Measurements from ENCODE around the gene PRDM16. TPM values are rescaled to one million over a fixed set of nuclear protein-coding genes. Genes with fewer than 3 reads are reported as not detected.
A peak's percentile ranks its signal among the peaks of the same experiment; 100 is the strongest.

PRDM16 gene
- total and polyA plus RNA-seq, 2 of the 13 experiments (the other 11 are each of a cell fraction or from before 2014, with no cell fraction given) = 0.15 to 0.81 TPM

GRCh38 chr1:3197781-3198316 lies 128.8 kb downstream of the PRDM16 start (continued):
- TF ChIP-seq ZNF703 (CRISPR knock-in tag; IDR thresholded peaks at IDR 0.05; ENCODE audit: borderline replicate concordance) = 0 out of 2 replicates have a peak, but pooled peaks have one; percentile 80
- TF ChIP-seq REPIN1 (CRISPR knock-in tag; IDR thresholded peaks at IDR 0.05; ENCODE audit: borderline replicate concordance, low read depth) = peak; percentile 81
- no peak for TF ChIP-seq SYNCRIP (IDR thresholded peaks at IDR 0.05; ENCODE audit: insufficient read depth, low read depth, low read length)
- TF ChIP-seq ATF7-NPFF (CRISPR knock-in tag; IDR thresholded peaks at IDR 0.05; ENCODE audit: low read depth) = 0 out of 2 replicates have a peak, but pooled peaks have one; percentile 55
- 0 out of 2 replicates have a peak, but pooled peaks have one; percentile 38 for TF ChIP-seq ZMYM2 (CRISPR knock-in tag; IDR thresholded peaks at IDR 0.05)
- TF ChIP-seq PRDM10 (CRISPR knock-in tag; IDR thresholded peaks at IDR 0.05; ENCODE audit: low read depth) = no peak
- no peak for TF ChIP-seq BRD4 (CRISPR knock-in tag; IDR thresholded peaks at IDR 0.05)
- no peak for TF ChIP-seq TP53 (CRISPR knock-in tag; conservative IDR thresholded peaks at IDR 0.05)
- TF ChIP-seq XBP1 (CRISPR knock-in tag; IDR thresholded peaks at IDR 0.05) = no peak
- TF ChIP-seq CEBPZ (IDR thresholded peaks at IDR 0.05; ENCODE audit: low read length) = no peak
- TF ChIP-seq HHEX (CRISPR knock-in tag; IDR thresholded peaks at IDR 0.05) = no peak
- TF ChIP-seq ZNF800 (CRISPR knock-in tag; IDR thresholded peaks at IDR 0.05) = no peak
- no peak for TF ChIP-seq IKZF4 (CRISPR knock-in tag; IDR thresholded peaks at IDR 0.05; ENCODE audit: borderline replicate concordance, low read depth, not compliant biosample characterization)
- TF ChIP-seq SRSF1 (optimal IDR thresholded peaks at IDR 0.05; ENCODE audit: low read depth, low read length) = no peak
- no peak for TF ChIP-seq KMT2A (CRISPR knock-in tag; IDR thresholded peaks at IDR 0.05)
- TF ChIP-seq KDM6A (CRISPR knock-in tag; IDR thresholded peaks at IDR 0.05; ENCODE audit: low read depth) = no peak
- TF ChIP-seq ZNF343 (CRISPR knock-in tag; IDR thresholded peaks at IDR 0.05) = 0 out of 2 replicates have a peak, but pooled peaks have one; percentile 50
- no peak for TF ChIP-seq PHF20 (CRISPR knock-in tag; IDR thresholded peaks at IDR 0.05)
- TF ChIP-seq ATF6 (CRISPR knock-in tag; conservative IDR thresholded peaks at IDR 0.05) = no peak
